CD4-positive, alpha-beta T cell treated with Interleukin-15 for 4 hours (primary cell): ENCODE measurements around the gene RRP9.
"Not testable (repeated sequence)": the region's sequence is repeated elsewhere in the genome, so short reads cannot be mapped to it uniquely, and the experiment has no call there.

Source experiments
- DNase-seq: peaks from one replicate; pipeline ENCODE4 v3.0.0-alpha.2; 2020; ENCODE audit warnings: low spot score

RRP9 gene

DNA sequence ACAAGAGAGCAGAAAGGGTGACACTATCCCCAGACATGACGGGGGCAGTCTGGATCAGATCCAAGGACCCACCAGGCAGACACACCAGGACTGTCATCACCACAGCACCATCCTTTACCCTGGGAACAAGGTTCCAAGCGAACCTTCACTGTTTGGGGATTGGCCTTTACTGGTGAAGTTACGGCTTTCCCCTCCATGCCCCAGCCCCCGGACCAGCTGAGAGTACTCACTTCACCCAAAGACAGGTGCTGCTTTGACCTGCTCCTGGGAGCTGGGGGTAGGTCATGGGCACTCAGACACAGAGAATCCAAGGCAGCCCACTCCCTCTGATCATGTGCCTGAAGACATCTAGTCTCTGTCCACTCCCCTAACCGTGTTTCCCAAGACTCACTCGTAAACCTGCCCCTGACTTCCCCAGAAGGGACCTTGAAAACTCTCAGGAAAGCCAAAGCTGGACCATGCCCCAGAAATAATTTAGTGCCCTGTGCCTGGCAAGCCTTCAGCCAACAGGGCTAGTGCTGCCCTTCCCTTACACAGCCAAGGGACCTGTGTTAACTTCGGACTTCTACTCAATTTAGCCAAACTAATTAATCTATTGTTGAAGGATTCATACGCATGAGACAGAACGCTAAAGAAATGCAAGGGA, 2.8 kb downstream of the RRP9 start:
- no peak for DNase-seq

DNA sequence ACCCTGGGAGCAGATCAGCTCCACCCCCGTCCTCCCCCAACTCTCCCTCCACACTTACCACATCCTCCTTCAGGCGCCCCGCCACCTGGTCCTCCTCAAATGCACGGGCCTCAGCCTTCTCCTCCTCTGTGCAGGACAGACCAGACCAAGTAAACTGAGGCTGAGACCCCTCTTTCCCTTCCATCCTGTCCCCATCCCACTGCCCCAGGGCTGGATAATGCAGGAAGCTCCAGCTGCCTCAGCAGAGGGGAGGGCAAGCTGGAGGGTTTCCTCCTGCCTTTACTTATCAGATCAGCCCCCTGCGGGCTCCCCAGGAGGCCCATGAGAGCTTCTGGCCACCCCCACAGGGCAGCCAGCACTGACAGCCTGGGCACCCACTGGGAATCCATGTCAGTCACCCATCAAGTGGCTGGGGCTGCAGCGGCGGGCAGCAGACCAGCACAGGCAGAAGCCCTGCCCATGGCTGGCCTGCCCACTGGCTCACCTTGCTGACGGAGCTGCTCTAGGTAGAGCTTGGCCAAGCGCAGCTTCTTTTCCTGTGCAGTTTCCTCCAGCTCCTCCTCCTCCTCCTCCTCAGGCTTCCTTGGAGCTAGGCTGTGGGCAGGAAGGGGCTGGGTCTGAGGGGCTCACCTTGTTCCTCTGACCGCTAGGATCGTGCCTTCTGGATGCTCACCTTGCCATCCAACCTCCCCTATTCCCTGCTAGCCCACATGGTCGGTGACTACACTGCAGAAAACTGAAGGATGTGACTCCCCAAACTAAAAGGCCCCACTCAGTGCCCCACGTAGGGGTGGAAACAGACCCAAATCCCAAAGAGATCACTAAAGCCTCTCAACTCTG, 3.9 kb downstream of the RRP9 start:
- no peak for DNase-seq

GRCh38 chr3:51937014-51937413, 4.7 kb downstream of the RRP9 start:
- no peak for DNase-seq

DNA sequence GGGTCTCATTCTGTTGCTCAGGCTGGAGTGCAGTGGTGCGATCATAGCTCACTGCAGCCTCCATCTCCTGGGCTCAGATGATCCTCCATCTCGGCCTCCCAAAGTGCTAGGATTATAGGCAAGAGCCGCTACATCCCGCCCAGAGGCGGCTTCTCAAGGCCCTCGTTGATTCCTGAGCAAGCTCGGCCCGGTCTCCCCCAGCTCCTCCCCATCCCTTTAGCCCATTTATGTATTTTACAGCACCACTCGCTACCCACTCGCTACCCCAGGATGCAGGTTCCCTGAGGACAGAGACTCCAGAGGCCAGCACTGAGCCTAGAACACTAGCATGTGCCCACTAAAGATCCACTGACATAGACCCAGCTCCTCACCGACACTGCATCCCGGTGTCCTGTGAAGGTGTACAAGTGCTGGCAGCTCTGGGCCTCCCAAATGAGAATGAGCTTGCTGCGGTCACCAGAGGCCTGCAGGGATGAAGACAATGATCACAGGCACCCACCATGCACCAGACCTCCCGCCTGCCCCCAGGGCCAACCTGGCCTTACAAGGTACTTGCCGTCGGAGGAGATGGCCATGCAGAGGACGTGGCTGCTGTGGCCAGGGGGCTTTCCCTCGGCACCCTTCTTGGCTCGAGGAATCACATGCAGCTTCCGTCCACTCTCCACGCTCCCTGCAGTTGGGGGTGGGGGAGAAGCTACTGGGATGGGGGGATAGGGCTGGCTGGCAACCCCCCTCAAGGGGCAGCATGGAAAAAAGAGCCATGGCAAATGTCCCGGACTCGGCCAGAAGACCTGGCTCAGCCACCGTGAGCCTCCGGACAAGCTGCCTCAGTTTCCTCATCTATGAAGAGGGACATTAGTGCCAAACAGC, 5.6 kb downstream of the RRP9 start:
- DNase-seq, result no peak

DNA sequence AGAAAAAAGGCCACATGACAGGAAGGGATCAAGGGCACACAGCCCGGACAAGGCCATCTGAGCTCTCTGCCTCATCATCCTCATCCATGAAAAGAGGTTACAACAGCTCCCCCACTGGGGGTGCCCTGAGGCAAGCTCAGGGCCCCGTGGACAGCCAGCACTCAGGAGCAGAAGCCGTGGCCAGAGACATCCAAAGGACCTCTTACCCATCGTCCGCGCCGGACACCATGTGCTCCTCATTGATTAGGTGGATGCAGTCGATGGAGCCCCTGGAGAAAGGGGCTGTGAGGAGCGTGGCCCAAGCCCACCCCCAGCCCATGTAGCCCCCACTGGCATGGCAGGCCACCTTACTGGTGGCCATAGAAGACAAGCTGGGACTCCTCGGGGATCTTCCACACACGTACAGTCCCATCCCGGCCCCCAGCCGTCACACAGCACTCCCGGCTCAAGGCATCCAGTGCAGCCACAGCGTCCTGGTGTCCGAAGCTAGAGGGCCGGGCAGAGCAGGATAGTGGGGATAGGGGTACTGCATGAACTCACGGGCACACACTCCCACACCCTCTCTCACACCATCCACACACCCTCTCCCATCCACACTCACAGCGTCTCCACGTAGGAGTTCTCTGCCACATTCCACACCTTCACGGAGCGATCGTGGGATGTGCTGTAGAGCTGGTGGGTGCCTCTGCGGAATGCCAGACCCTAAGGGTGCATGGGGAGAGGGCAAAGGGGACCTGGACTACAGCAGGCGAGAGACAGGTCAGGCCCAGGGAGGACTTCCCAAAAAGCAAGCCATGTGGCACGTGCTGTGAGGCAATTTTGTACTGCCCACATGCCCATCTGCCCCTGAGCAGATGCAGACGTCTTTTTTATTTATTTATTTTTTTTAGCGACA, 6.5 kb downstream of the RRP9 start:
- no peak for DNase-seq

DNA sequence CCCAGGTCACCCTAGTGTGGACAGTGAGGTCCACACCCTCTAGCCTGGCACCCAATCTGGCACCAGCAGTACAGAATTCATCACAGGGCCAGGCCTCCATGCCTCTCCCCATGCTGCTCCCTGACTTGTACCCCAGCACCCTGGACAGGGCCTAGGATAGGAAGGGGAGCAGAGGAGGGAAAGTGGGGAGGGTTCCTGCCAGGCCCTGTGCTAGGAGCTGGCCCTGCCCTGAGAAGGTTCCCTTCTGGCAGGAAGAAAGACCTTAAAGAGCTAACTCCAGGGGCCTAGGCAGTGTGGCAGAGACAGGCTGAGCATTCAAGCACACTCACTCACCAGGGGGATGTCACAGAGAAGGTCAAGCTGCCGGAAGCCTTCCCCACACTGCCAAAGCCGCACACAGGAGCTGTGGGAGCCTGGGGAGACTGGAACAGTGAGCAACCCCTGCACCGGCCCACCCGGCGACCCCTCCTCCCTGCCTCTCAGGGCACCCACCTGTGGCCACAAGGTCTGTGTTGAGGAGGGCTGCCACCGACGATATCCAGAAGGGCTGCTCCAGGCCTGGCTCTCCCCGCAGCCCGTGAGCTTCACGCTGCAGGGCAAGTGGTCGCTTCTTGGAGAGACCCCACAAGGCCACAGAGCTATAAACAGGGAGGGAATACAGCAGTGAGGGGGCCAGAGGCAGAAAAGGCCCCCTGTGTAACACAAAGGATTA, 7.4 kb downstream of the RRP9 start:
- DNase-seq, result no peak

- DNase-seq, result no peak
Observed at GRCh38 chr3:51933471-51934138, 8.1 kb downstream of the RRP9 start.

DNA sequence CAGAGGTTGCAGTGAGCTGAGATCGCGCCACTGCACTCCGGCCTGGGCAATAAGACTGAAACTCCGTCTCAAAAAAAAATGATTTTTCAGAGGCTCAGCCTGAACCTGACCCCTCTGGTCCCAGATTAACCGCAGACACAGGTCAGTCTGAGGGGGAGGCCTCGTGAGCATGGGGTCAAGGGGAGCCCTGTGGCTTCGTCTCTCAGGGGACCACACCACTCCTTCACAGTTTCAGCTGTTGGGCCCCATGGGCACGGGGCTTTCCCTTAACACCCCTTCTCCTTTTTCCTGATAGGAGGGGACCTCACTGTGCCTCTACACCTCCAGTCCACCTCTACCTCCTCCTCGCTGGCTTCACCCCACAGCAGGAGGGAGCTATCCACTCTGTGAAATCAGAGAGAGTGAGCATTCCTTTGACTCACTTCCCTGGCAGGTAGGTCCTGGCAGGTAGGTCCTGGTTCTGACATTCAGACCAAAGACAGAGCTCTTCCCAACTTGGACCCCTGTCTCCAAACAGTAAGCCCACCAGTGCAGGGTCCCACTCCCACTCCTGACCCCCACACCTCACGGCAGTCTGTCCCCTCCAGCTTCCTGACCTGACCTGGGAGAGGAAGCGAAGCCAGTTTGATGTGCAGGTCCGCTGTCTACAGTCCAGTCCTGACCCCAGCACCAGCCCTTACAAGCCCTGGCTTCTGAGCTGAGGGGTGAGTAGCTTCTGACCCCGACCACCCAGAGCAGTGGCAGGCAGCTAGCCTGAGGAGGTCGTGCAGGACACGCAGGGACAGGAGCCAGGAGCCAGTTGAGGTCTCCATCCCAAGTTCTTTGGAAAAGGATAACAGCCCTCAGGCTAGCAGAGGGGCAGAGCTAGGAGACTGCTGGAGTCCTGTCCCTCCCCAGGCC, 9.0 kb downstream of the RRP9 start:
- no peak for DNase-seq

GRCh38 chr3:51931756-51932155, 9.9 kb downstream of the RRP9 start:
- no peak for DNase-seq

DNA sequence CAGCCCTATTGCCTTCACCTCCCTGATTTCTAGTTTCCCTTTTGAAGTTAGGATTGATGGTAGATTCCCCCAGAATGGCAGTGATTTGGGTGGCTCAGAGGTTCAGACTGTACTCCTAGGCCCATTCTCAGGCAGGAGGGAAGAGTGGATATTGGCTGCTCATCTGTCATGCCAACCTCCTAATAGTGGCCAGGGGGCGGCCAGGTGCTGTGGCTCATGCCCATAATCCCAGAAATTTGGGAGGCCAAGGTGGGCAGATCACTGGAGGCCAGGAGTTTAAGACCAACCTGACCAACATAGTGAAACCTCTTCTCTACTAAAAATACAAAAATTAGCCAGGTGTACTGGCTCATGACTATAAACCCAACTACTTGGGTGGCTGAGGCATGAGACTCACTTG, 11.3 kb downstream of the RRP9 start:
- no peak for DNase-seq

GRCh38 chr3:51929420-51930003, 12.2 kb downstream of the RRP9 start:
- DNase-seq, result no peak

GRCh38 chr3:51928981-51929380, 12.7 kb downstream of the RRP9 start:
- DNase-seq, result not testable (repeated sequence)

- DNase-seq, result no peak
Observed at GRCh38 chr3:51928438-51928837, 13.3 kb downstream of the RRP9 start.

DNA sequence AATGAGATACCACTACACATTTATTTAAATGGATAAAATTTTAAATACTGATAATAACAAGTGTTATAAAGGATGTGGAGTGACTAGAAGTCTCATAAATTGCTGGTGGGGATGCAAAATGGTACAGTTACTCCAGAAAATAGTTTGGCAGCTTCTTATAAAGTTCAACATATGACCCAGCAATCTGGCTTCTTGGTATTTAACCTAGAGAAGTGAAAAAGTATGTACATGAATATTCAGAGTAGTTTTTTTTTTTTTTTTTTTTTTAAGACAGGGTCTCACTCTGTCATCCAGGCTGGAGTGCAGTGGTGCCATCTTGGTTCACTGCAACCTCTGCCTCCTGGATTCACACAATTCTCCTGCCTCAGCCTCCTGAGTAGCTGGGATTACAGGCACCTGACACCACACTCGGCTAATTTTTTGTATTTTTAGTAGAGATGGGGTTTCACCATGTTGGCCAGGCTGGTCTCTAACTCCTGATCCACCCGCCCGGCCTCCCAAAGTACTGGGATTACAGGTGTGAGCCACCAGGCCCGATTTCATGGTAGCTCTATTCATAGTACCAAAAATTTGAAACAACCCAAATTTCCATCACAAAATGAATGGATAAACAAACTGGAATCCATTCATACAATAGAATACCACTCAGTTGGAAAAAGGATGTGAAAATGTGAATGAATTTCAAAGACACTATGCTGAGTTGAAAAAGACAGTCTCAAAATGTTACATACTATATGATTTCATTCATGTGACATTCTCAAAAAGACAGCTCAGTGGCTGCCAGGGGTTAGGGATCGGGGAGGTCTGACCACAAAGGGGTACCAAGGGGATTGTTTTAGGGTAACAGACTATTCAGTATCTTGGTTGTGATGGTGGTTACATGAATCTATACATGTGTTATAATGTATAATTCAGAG, 14.4 kb downstream of the RRP9 start:
- no peak for DNase-seq

GRCh38 chr3:51921081-51921578, 20.6 kb downstream of the RRP9 start:
- no peak for DNase-seq

GRCh38 chr3:51916418-51916817, 25.3 kb downstream of the RRP9 start:
- no peak for DNase-seq

GRCh38 chr3:51908026-51908425, 33.7 kb downstream of the RRP9 start:
- DNase-seq, result no peak
